Esophagus squamous epithelium (tissue), 5 donors: ENCODE results near the gene MRPL53. TPM values are rescaled to one million over a fixed set of nuclear protein-coding genes. Genes with fewer than 3 reads are reported as not detected.
A peak's percentile ranks its signal among the peaks of the same experiment; 100 is the strongest.

Source experiments
- DNase-seq: peaks from one replicate; lab custom pipeline; 2025; lab: John Stamatoyannopoulos, UW
- H3K27ac ChIP-seq, 4 donors: fragments of 200-600 bp; sonication (generic); one replicate each; pipeline ENCODE4 v1.5.1; 2016 to 2019; ENCODE audit warnings: mild to moderate bottlenecking in 1 of 4
- H3K27me3 ChIP-seq, 4 donors: fragments of 200-600 bp; sonication (generic); 1 replicate in 3 of 4; 2 replicates in 1 of 4; pipeline versions ENCODE4 v1.5.1 to v1.6.0; 2017 to 2021; ENCODE audit warnings: antibody characterized with exemption in 1 of 4
- H3K36me3 ChIP-seq, 3 donors: fragments of 200-600 bp; sonication (generic); one replicate each; pipeline ENCODE4 v1.5.1; 2016 to 2019
- H3K4me1 ChIP-seq, 3 donors: fragments of 200-600 bp; sonication (generic); one replicate each; pipeline ENCODE4 v1.5.1; 2017 to 2019
- H3K4me3 ChIP-seq, 4 donors: fragments of 200-600 bp; sonication (generic); 1 replicate in 3 of 4; 2 replicates in 1 of 4; pipeline ENCODE4 v1.5.1; 2016 to 2019; ENCODE audit warnings: mild to moderate bottlenecking in 2 of 4, moderate library complexity in 1 of 4
- H3K9me3 ChIP-seq, 3 donors: fragments of 200-600 bp; sonication (generic); one replicate each; pipeline ENCODE4 v1.5.1; 2016 to 2019
- CTCF ChIP-seq, 6 experiments: fragments of 450-650 bp in 4 of 6; fragments of 200-600 bp in 2 of 6; sonication (generic) in 2 of 6; IDR thresholded peaks; one replicate each; pipeline ENCODE4 v1.5.1; 2016 to 2019; ENCODE audit warnings: antibody characterized with exemption in 6 of 6, mild to moderate bottlenecking in 4 of 6, moderate library complexity in 4 of 6
- POLR2A ChIP-seq, 4 donors: fragments of 450-650 bp; IDR thresholded peaks; one replicate each; pipeline ENCODE4 v1.6.1; 2017; ENCODE audit warnings: antibody characterized with exemption in 4 of 4, mild to moderate bottlenecking in 4 of 4, moderate library complexity in 3 of 4
- WGBS, 2 donors: methylation state at CpG; one replicate each; pipeline ENCODE4 v1.1.5; 2018; 5-methylcytosine and 5-hydroxymethylcytosine counted together
- intact Hi-C: fragments of 100-400 bp; cut with DNase I; formaldehyde crosslinking; loops from one replicate; pipeline ENCODE4 v1.15.0; 2022
- total RNA-seq, 4 donors: library from RNA; depleted of rRNA; stranded (reverse); fragments of >200 nt; gene quantifications; one replicate each; pipeline ENCODE4 v1.1.0, GENCODE V29; 2016
- donor health status: DM: yes; HTN: yes; CAD: no.

MRPL53 gene
- 10 to 100 TPM; 10.7 to 25.2 (median 22.1) TPM for total RNA-seq

- DNase-seq: peak; percentile 60
- WGBS, 2 donors: 0 to 1% methylated on average over 20 to 24 of the region's 66 CpGs
- intact Hi-C loops: no loop called here
Measured at GRCh38 chr2:74472086-74472944, at the start of gene MRPL53. Gene MRPL53 (minus strand): TSS chr2:74472680. CDS start chr2:74472660, 20 bp downstream.

GRCh38 chr2:74516650-74517049 is 44.2 kb upstream of the MRPL53 start:
- Histone ChIP-seq H3K4me1 (peaks cover 14 to 39% (median 29%) of the 10 kb centered on the region in 3 donors), H3K4me3 (peak overlapping the region in 2 of 4 donors; percentile 43 to 60), H3K27me3 (peaks cover 41 to 96% (median 45%) of the 10 kb centered on the region in 4 donors), H3K36me3 (no peaks in the 10 kb centered on the region), H3K27ac (no peak overlapping the region), H3K9me3 (no peaks in the 10 kb centered on the region)
- WGBS, 2 donors: 66 to 70% methylated on average over 4 to 11 of the region's 13 CpGs
- intact Hi-C loops: no loop called here
- no peak for TF ChIP-seq CTCF (IDR thresholded peaks at IDR 0.05)
- TF ChIP-seq POLR2A (IDR thresholded peaks at IDR 0.05): no peak
- DNase-seq: no peak

More at GRCh38 chr2:74472086-74472944, at the start of gene MRPL53:
- peak in 1 of 6 experiments; percentile 17 for TF ChIP-seq CTCF (IDR thresholded peaks at IDR 0.05)
- TF ChIP-seq POLR2A (IDR thresholded peaks at IDR 0.05): peak in 3 of 4 donors; percentile 28 to 78 (median 62)
- Histone ChIP-seq H3K36me3 (peaks cover 9 to 29% (median 10%) of the 10 kb centered on the region in 3 donors), H3K4me3 (peak within 1 kb of the TSS; percentile 51 to 86 (median 68)), H3K27me3 (no peaks in the 10 kb centered on the region), H3K4me1 (peaks cover 6 to 27% (median 19%) of the 10 kb centered on the region in 3 donors), H3K9me3 (no peaks in the 10 kb centered on the region), H3K27ac (peak within 1 kb of the TSS; percentile 88 to 92 (median 91))

DNA sequence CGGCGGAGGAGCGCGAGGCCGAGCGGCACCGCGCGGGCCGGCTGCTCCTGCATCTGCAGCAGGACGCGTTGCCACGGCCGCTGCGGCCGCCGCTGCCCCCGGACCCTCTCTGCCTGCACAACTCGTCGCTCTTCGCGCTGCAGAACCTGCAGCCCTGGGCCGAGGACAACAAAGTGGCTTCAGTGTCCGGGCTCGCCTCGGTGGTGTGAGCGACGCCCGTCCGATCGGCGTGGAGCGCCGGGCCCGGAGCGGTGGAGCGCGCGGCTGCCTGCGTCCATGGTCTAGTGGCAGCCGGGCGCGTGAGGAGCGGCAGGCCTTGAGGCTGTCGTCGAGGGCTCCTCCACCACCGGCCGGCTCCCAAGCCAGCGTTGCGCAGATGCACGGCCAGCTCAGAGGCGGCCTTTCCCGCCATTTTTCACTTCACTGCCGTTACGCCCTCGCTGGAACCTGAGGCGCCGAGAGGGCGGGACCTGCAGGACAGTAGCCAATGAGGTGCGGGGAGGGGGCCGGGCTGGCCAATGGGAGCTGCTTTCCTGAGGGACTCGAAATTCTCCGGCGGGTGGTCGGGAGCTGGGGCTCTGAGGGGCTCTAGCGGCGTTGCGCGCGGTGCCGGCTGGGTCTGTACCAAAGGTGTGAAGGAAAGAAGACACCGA is 43.6 kb upstream of the MRPL53 start:
- WGBS, 2 donors: 5 to 13% methylated on average over 6 to 8 of the region's 72 CpGs
- DNase-seq: no peak
- H3K27ac ChIP-seq: no peak overlapping the region
- peak overlapping the region in 3 of 4 donors; percentile 20 to 60 (median 43) for H3K4me3 ChIP-seq
- TF ChIP-seq POLR2A (IDR thresholded peaks at IDR 0.05) (no peak), CTCF (IDR thresholded peaks at IDR 0.05) (no peak)
- no peaks in the 10 kb centered on the region for H3K9me3 ChIP-seq
- intact Hi-C loops: no loop called here
- H3K4me1 ChIP-seq: peaks cover 14 to 39% (median 29%) of the 10 kb centered on the region in 3 donors
- no peaks in the 10 kb centered on the region for H3K36me3 ChIP-seq
- H3K27me3 ChIP-seq: peaks cover 41 to 98% (median 48%) of the 10 kb centered on the region in 4 donors

DNA sequence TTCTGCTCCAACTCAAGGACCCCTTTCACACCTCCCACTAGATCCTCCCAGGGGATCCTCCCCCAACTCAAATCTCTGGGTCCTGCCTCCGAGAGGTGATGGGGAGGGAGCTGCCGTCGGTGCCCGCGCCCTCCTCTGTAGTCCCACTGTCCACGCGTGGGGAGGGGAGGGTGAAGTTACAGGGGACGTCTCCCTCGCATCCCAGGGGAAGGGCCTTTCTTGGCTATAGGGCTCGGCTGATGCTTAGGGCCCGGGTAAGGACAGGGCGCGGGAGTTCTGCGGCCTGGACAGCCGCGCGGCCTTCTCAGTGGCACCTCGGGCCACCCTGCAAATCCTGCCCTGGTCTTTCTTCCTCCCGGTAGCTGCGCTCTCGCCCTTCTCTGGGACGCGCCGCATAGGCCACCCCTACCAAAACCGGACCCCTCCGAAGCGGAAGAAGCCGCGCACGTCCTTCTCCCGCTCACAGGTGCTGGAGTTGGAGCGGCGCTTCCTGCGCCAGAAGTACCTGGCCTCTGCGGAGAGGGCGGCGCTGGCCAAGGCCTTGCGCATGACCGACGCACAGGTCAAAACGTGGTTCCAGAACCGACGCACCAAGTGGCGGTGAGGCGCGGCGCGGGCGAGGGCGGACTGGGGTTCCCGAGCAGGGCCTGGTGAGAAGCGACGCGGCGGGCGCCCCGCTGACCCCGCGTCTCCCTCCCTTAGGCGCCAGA is 42.9 kb upstream of the MRPL53 start:
- no peak overlapping the region for H3K27ac ChIP-seq
- H3K27me3 ChIP-seq: peaks cover 41 to 100% (median 48%) of the 10 kb centered on the region in 4 donors
- 20 to 27% methylated on average over 3 to 4 of the region's 60 CpGs for WGBS, 2 donors
- TF ChIP-seq POLR2A (IDR thresholded peaks at IDR 0.05): no peak
- TF ChIP-seq CTCF (IDR thresholded peaks at IDR 0.05): no peak
- H3K9me3 ChIP-seq: no peaks in the 10 kb centered on the region
- peak overlapping the region in 2 of 4 donors; percentile 43 to 60 for H3K4me3 ChIP-seq
- peaks cover 14 to 39% (median 29%) of the 10 kb centered on the region in 3 donors for H3K4me1 ChIP-seq
- no peaks in the 10 kb centered on the region for H3K36me3 ChIP-seq
- DNase-seq: no peak
- intact Hi-C loops: no loop called here
